SU-DHL-6 (cell line): Measurements from ENCODE around the gene SPARC.

Experiments
- H2AFZ ChIP-seq: fragments of 200-600 bp; sonication (generic); 2 replicates; pipeline ENCODE4 v1.6.1; 2014; ENCODE audit warnings: low read depth, mild to moderate bottlenecking, moderate library complexity, mixed read lengths, antibody characterized with exemption, low read length; ENCODE audit not compliant: severe bottlenecking
- H3F3A ChIP-seq: fragments of 200-600 bp; shearing (Covaris generic); 2 replicates; pipeline ENCODE4 v1.6.0; 2016; ENCODE audit warnings: antibody characterized with exemption, mild to moderate bottlenecking; ENCODE audit not compliant: insufficient read depth
- H3K27ac ChIP-seq: fragments of 200-600 bp; sonication (generic); 2 replicates; pipeline ENCODE4 v1.5.1; 2016; ENCODE audit warnings: low read depth, mild to moderate bottlenecking, low read length, moderate library complexity, mixed read lengths
- H3K27me3 ChIP-seq: fragments of 200-600 bp; sonication (generic), shearing (Covaris generic); 2 replicates; pipeline ENCODE4 v1.6.0; 2014; ENCODE audit warnings: mild to moderate bottlenecking, low read length
- H3K36me3 ChIP-seq: fragments of 200-600 bp; sonication (generic); 2 replicates; pipeline ENCODE4 v1.6.1; 2014; ENCODE audit warnings: mild to moderate bottlenecking, low read length, mixed read lengths
- H3K4me2 ChIP-seq: fragments of 300-600, 200-600 bp; shearing (Covaris generic), sonication (generic); 2 replicates; pipeline ENCODE4 v1.6.0; 2014; ENCODE audit warnings: low read length, low read depth, mild to moderate bottlenecking; ENCODE audit not compliant: poor library complexity, severe bottlenecking
- H3K4me3 ChIP-seq: fragments of 200-600 bp; sonication (generic); 2 replicates; pipeline ENCODE4 v1.5.1; 2014; ENCODE audit warnings: antibody characterized with exemption, low read length, mild to moderate bottlenecking, mixed read lengths; ENCODE audit not compliant: insufficient read depth, poor library complexity, severe bottlenecking
- H3K79me2 ChIP-seq: fragments of 200-600 bp; sonication (generic); 2 replicates; pipeline ENCODE4 v1.6.1; 2014; ENCODE audit warnings: mild to moderate bottlenecking, low read length, moderate library complexity; ENCODE audit not compliant: insufficient read depth
- H3K9ac ChIP-seq: fragments of 200-600 bp; sonication (generic); 2 replicates; pipeline ENCODE4 v1.7.0; 2014; ENCODE audit warnings: mild to moderate bottlenecking, low read length
- H3K9me2 ChIP-seq: fragments of 200-600 bp; sonication (generic); replicated peaks from 2 replicates; pipeline ENCODE4 v1.6.1; 2014; ENCODE audit warnings: low read length; ENCODE audit not compliant: insufficient read depth
- H3K9me3 ChIP-seq: fragments of 200-600 bp; sonication (generic); 2 replicates; pipeline ENCODE4 v1.6.1; 2014; ENCODE audit warnings: low read length, mixed read lengths; ENCODE audit not compliant: insufficient read depth
- H4K20me1 ChIP-seq: fragments of 200-600 bp; sonication (generic); 2 replicates; pipeline ENCODE4 v1.6.1; 2014; ENCODE audit warnings: low read depth, mild to moderate bottlenecking, antibody characterized with exemption, low read length, moderate library complexity, mixed read lengths
- CTCF ChIP-seq: fragments of 200-600 bp; sonication (generic); IDR thresholded peaks from one replicate; pipeline ENCODE4 v1.5.1; 2017; ENCODE audit warnings: antibody characterized with exemption, mild to moderate bottlenecking, low read length, moderate library complexity; ENCODE audit not compliant: insufficient read depth, poor library complexity, severe bottlenecking
- EZH2phosphoT487 ChIP-seq: fragments of 200-600 bp; sonication (generic), shearing (Covaris generic); conservative IDR thresholded peaks from 2 replicates; pipeline ENCODE4 v1.6.1; 2018; ENCODE audit warnings: mild to moderate bottlenecking, antibody characterized with exemption, low read length, moderate library complexity, mixed read lengths

The SPARC gene

DNA sequence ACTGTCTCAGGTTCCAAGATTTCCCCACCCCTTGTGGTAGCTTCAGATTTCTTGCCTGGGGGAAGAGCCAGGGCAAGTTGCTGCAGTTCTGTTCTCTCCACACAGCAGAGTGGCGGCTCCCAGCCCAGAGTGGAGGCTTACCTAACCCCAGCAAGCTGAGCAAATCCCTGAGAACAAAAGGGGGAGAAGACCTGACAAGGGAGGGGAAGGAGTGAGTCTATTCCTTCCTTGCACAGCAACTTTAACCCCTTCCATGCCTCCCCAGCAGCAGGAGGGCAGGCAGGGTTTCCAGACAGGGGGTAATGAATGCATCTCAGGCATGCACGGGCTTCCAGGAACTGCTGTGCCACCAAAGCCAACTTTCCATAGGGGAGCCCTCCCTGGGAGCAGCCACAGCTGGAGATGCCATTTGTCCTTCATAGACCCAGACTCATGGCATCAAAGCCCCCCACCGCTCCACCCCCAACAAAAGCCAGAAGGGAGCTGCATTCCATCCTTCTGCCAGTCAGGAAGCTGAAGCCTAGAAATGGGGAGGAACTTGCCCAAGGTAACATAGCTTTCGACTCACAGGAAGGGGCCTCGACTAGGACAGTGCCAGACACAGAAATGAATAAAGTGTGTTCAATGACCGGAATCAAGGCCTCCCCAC lies 66.8 kb downstream of the SPARC start:
- H3K36me3 ChIP-seq, result no peaks in the 10 kb centered on the region
- H4K20me1 ChIP-seq, result no peaks in the 10 kb centered on the region
- H3K9me2 ChIP-seq, result no peaks in the 10 kb centered on the region
- H3K27me3 ChIP-seq, result no peaks in the 10 kb centered on the region
- no peaks in the 10 kb centered on the region for H3K9me3 ChIP-seq
- TF ChIP-seq EZH2phosphoT487, result no peak
- no peak for TF ChIP-seq CTCF
- no peak overlapping the region for H3K9ac ChIP-seq
- H3K79me2 ChIP-seq, result no peaks in the 10 kb centered on the region
- H2AFZ ChIP-seq, result no peak overlapping the region
- H3F3A ChIP-seq, result no peaks in the 10 kb centered on the region
- H3K4me3 ChIP-seq, result no peak overlapping the region
- H3K4me2 ChIP-seq, result no peak overlapping the region
- H3K27ac ChIP-seq, result no peak overlapping the region

- Histone ChIP-seq H3K4me3 (no peak overlapping the region), H3K9ac (no peak overlapping the region), H3F3A (no peaks in the 10 kb centered on the region), H3K4me2 (no peak overlapping the region), H4K20me1 (no peaks in the 10 kb centered on the region), H3K27me3 (no peaks in the 10 kb centered on the region), H3K27ac (no peak overlapping the region), H3K9me2 (no peaks in the 10 kb centered on the region), H3K36me3 (no peaks in the 10 kb centered on the region), H2AFZ (no peak overlapping the region), H3K79me2 (no peaks in the 10 kb centered on the region), H3K9me3 (no peaks in the 10 kb centered on the region)
- TF ChIP-seq CTCF (no peak), EZH2phosphoT487 (no peak)
These were observed 67.8 kb downstream of the SPARC start for GRCh38 chr5:151618907-151619306.

- H3K9me2 ChIP-seq, result no peaks in the 10 kb centered on the region
- H3K27me3 ChIP-seq, result no peaks in the 10 kb centered on the region
- no peak overlapping the region for H3K27ac ChIP-seq
- TF ChIP-seq EZH2phosphoT487 (no peak), CTCF (no peak)
- H3K9ac ChIP-seq, result no peak overlapping the region
- no peaks in the 10 kb centered on the region for H3K9me3 ChIP-seq
- no peaks in the 10 kb centered on the region for H4K20me1 ChIP-seq
- H3K79me2 ChIP-seq, result no peaks in the 10 kb centered on the region
- no peaks in the 10 kb centered on the region for H3F3A ChIP-seq
- no peaks in the 10 kb centered on the region for H3K36me3 ChIP-seq
- no peak overlapping the region for H2AFZ ChIP-seq
- H3K4me3 ChIP-seq, result no peak overlapping the region
- no peak overlapping the region for H3K4me2 ChIP-seq
These were observed 68.6 kb downstream of the SPARC start for GRCh38 chr5:151617841-151618710.
